ENCODE measurements around the gene MSI2. TPM values are rescaled to one million over a fixed set of nuclear protein-coding genes. Genes with fewer than 3 reads are reported as not detected.

The MSI2 gene
- total and polyA plus RNA-seq, 2 experiments from 2014 or later: 18.9 to 41.8 TPM

DNA sequence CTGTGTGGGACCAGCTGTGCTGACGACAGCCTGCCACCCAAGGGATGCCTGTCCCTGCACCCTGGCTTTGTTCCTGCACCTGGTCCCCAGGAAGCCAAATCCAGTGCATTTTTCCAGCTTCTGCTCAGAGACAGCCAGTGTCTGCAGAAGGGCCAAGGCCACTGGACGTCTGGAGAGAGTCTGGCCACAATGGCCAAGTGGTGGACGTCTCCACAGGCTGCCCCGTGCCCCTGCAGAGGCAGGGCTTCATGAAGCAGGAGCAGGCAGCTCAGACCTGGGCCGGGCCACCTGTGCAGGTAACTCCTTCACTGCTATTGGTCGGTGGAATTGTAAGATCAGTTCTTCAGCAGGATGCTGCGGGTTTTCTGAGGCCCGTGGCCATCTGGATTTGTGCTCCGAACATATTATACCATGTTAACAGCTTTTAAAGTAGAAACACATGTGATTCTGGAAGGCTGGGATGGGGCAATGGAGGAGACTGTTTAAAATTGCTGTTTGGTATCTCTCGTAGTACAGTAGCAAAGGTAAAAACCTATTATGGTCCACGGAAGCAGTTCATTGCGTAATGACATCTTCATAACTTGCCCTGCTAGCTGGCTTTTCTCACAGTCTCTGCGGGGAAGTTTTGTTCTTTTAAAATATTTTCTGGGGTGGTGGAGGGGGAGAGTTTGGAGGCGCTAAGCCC is 303.5 kb downstream of the MSI2 start (continued):
- TF ChIP-seq, protein P1, sequence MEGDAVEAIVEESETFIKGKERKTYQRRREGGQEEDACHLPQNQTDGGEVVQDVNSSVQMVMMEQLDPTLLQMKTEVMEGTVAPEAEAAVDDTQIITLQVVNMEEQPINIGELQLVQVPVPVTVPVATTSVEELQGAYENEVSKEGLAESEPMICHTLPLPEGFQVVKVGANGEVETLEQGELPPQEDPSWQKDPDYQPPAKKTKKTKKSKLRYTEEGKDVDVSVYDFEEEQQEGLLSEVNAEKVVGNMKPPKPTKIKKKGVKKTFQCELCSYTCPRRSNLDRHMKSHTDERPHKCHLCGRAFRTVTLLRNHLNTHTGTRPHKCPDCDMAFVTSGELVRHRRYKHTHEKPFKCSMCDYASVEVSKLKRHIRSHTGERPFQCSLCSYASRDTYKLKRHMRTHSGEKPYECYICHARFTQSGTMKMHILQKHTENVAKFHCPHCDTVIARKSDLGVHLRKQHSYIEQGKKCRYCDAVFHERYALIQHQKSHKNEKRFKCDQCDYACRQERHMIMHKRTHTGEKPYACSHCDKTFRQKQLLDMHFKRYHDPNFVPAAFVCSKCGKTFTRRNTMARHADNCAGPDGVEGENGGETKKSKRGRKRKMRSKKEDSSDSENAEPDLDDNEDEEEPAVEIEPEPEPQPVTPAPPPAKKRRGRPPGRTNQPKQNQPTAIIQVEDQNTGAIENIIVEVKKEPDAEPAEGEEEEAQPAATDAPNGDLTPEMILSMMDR (conservative IDR thresholded peaks at IDR 0.05; ENCODE audit: low read depth in 2 of 2): no peak
- TF ChIP-seq EZH2 (IDR thresholded peaks at IDR 0.05; ENCODE audit: low read depth, unreplicated experiment): no peak

DNA sequence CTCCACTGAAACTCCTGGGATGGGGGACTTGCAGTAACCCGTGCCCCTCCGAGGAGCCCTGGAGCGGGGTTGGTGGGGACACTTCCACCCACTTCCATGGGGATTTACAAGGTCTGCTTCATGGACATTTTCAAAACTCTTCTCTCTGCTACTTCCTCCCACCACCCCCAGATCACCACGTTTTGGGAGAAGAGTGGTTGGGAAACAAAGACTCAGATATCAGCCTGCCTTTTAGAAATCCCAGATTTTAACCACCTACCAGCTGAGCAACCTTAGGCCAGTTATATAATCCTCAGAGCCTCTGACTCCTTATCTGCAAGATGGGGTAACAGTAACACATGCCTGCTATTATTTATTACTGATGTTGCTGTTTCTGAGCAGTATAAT is 304.0 kb downstream of the MSI2 start:
- Histone ChIP-seq H3K4me2 (no peak overlapping the region), H3K27ac (ENCODE audit: low read depth) (no peak overlapping the region), H3K4me1 (ENCODE audit: insufficient read depth) (peaks cover 14% of the 10 kb centered on the region), H3K27me3 (ENCODE audit: insufficient read depth) (no peaks in the 10 kb centered on the region), H2AFZ (no peak overlapping the region), H3K79me2 (replicated peaks; ENCODE audit: insufficient read depth) (no peaks in the 10 kb centered on the region; the same call in 1 of the 2 replicates), H3F3A (replicated peaks; ENCODE audit: low read depth) (no peaks in the 10 kb centered on the region), H3K4me3 (no peak overlapping the region), H4K20me1 (replicated peaks; ENCODE audit: insufficient read depth) (no peaks in the 10 kb centered on the region), H3K9me2 (ENCODE audit: insufficient read depth) (no peaks in the 10 kb centered on the region), H3K36me3 (ENCODE audit: insufficient read depth) (no peaks in the 10 kb centered on the region)
- Mint-ChIP-seq H3K9me3 (no peaks in the 10 kb centered on the region), H3K27me3 (ENCODE audit: insufficient read depth, low read depth, poor library complexity) (peaks cover 10% of the 10 kb centered on the region), H3K4me3 (no peak overlapping the region), H3K4me1 (peaks cover 22% of the 10 kb centered on the region), H3K27ac (no peak overlapping the region), H3K36me3 (ENCODE audit: low read depth) (no peaks in the 10 kb centered on the region)
- DNase-seq (ENCODE audit: low spot score) (no peak), ATAC-seq (no peak)
- TF ChIP-seq NANOG (IDR thresholded peaks at IDR 0.05; ENCODE audit: borderline replicate concordance): no peak
- TF ChIP-seq ZNF114 (CRISPR knock-in tag; IDR thresholded peaks at IDR 0.05): no peak
- TF ChIP-seq ZNF331 (CRISPR knock-in tag; IDR thresholded peaks at IDR 0.05; ENCODE audit: low read depth): no peak
- no peak for TF ChIP-seq POLR2AphosphoS5 (IDR thresholded peaks at IDR 0.05; ENCODE audit: low read depth)
- TF ChIP-seq, protein P2, sequence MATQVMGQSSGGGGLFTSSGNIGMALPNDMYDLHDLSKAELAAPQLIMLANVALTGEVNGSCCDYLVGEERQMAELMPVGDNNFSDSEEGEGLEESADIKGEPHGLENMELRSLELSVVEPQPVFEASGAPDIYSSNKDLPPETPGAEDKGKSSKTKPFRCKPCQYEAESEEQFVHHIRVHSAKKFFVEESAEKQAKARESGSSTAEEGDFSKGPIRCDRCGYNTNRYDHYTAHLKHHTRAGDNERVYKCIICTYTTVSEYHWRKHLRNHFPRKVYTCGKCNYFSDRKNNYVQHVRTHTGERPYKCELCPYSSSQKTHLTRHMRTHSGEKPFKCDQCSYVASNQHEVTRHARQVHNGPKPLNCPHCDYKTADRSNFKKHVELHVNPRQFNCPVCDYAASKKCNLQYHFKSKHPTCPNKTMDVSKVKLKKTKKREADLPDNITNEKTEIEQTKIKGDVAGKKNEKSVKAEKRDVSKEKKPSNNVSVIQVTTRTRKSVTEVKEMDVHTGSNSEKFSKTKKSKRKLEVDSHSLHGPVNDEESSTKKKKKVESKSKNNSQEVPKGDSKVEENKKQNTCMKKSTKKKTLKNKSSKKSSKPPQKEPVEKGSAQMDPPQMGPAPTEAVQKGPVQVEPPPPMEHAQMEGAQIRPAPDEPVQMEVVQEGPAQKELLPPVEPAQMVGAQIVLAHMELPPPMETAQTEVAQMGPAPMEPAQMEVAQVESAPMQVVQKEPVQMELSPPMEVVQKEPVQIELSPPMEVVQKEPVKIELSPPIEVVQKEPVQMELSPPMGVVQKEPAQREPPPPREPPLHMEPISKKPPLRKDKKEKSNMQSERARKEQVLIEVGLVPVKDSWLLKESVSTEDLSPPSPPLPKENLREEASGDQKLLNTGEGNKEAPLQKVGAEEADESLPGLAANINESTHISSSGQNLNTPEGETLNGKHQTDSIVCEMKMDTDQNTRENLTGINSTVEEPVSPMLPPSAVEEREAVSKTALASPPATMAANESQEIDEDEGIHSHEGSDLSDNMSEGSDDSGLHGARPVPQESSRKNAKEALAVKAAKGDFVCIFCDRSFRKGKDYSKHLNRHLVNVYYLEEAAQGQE (IDR thresholded peaks at IDR 0.05; ENCODE audit: unreplicated experiment): no peak
- no peak for TF ChIP-seq EZH2 (IDR thresholded peaks at IDR 0.05; ENCODE audit: low read depth, unreplicated experiment)
- TF ChIP-seq, protein P1 (conservative IDR thresholded peaks at IDR 0.05; ENCODE audit: low read depth in 2 of 2): no peak
- no peak for TF ChIP-seq EZH2phosphoT487 (IDR thresholded peaks at IDR 0.05; ENCODE audit: unreplicated experiment)
- TF ChIP-seq, protein P3, sequence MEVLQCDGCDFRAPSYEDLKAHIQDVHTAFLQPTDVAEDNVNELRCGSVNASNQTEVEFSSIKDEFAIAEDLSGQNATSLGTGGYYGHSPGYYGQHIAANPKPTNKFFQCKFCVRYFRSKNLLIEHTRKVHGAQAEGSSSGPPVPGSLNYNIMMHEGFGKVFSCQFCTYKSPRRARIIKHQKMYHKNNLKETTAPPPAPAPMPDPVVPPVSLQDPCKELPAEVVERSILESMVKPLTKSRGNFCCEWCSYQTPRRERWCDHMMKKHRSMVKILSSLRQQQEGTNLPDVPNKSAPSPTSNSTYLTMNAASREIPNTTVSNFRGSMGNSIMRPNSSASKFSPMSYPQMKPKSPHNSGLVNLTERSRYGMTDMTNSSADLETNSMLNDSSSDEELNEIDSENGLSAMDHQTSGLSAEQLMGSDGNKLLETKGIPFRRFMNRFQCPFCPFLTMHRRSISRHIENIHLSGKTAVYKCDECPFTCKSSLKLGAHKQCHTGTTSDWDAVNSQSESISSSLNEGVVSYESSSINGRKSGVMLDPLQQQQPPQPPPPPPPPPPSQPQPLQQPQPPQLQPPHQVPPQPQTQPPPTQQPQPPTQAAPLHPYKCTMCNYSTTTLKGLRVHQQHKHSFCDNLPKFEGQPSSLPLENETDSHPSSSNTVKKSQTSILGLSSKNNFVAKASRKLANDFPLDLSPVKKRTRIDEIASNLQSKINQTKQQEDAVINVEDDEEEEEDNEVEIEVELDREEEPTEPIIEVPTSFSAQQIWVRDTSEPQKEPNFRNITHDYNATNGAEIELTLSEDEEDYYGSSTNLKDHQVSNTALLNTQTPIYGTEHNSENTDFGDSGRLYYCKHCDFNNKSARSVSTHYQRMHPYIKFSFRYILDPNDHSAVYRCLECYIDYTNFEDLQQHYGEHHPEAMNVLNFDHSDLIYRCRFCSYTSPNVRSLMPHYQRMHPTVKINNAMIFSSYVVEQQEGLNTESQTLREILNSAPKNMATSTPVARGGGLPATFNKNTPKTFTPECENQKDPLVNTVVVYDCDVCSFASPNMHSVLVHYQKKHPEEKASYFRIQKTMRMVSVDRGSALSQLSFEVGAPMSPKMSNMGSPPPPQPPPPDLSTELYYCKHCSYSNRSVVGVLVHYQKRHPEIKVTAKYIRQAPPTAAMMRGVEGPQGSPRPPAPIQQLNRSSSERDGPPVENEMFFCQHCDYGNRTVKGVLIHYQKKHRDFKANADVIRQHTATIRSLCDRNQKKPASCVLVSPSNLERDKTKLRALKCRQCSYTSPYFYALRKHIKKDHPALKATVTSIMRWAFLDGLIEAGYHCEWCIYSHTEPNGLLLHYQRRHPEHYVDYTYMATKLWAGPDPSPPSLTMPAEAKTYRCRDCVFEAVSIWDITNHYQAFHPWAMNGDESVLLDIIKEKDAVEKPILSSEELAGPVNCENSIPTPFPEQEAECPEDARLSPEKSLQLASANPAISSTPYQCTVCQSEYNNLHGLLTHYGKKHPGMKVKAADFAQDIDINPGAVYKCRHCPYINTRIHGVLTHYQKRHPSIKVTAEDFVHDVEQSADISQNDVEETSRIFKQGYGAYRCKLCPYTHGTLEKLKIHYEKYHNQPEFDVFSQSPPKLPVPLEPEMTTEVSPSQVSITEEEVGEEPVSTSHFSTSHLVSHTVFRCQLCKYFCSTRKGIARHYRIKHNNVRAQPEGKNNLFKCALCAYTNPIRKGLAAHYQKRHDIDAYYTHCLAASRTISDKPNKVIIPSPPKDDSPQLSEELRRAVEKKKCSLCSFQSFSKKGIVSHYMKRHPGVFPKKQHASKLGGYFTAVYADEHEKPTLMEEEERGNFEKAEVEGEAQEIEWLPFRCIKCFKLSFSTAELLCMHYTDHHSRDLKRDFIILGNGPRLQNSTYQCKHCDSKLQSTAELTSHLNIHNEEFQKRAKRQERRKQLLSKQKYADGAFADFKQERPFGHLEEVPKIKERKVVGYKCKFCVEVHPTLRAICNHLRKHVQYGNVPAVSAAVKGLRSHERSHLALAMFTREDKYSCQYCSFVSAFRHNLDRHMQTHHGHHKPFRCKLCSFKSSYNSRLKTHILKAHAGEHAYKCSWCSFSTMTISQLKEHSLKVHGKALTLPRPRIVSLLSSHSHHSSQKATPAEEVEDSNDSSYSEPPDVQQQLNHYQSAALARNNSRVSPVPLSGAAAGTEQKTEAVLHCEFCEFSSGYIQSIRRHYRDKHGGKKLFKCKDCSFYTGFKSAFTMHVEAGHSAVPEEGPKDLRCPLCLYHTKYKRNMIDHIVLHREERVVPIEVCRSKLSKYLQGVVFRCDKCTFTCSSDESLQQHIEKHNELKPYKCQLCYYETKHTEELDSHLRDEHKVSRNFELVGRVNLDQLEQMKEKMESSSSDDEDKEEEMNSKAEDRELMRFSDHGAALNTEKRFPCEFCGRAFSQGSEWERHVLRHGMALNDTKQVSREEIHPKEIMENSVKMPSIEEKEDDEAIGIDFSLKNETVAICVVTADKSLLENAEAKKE (CRISPR knock-in tag; IDR thresholded peaks at IDR 0.05): no peak
- TF ChIP-seq CREB1 (CRISPR knock-in tag; IDR thresholded peaks at IDR 0.05; ENCODE audit: low read depth): no peak
- TF ChIP-seq STAT1 (IDR thresholded peaks at IDR 0.05; ENCODE audit: unreplicated experiment): no peak

All from GM23338 (cell line).